CD4-positive, alpha-beta T cell treated with Interleukin-1 beta for 1 hour (primary cell): ENCODE data around the gene DHX57.

ENCODE experiments used
- DNase-seq, 2 donors: peaks; one replicate each; pipeline ENCODE4 v3.0.0-alpha.2; 2020 to 2022

Gene DHX57

DNA sequence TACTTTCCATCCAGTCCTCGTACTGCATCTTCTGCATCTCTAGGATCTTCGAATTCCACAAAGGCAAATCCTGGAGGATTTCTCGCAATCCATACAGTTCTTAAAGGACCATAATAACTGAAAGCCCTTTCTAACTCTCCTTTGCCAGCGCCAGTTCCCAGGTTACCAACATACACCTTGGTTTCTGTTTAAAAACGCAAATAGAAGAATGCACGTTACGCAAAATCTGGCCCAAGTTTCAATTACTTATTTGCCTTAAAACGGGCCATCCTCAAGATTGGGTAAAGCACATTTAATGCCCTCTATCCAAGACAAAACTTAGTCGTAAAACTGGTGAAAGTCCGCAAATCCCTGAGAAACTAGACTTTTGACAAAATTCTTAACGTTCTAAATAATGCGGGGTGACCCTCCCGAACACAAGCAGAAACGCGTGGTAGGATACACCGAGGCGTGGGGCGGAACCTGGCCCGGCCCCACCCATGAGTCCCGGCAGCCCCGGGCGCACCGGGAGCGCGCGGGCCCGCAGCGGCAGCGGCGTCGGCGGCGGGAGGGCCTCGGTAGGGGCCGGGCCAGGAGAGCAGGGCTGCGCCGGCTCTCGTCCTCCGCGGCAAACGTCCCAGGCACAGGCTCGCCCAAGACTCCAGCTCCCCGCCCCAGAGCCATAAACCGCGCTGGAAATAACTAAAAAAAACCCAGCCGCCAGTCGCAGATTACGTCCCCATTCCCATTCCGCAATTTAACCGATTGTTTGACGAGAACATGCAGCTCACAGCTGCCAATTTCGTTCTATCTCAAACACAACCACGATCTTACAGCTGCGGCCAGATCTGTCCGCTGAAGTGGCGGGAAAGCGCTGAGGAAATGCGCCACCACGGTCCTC is 125.5 kb downstream of the DHX57 start:
- DNase-seq, result peak; percentile 60 to 61

DNA sequence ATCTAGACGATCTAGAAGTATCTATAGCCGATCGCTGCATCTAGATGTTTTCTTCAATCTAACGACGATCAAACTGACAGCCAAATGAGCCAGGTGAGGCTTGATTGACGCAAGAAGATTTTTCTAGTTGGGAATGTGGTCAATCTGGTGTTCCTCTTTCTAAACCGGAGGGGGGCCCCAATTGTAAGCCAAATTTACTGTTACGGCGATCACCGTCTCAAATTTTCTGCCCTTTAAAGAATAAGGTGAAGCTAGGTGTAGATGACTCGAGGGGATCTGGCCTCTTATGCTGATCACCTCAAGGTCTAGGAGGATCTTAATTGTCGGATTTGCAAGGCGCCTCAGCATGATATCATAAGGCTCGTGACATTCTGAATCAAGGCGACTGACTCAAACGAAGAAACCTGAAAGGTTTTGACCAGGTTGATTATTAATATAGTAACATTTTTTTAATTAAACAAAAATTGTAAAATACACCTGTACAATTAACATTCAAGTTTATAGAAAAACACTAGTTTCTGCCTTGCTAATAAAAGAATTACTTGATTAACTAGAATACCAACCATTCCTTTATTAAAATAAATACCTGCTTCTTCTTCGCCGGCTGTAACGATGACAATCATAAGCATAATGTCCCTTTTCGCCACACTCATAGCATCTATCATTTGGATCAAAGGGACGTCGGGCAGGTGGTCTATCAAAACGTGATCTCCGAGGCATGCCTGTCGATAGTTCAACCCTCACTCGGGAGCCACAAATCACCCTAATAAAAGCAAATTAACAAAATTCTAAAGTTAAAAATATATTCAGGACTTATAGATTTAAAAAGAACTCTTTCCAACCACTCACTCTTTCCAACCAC is 126.6 kb downstream of the DHX57 start:
- no peak for DNase-seq

DNA sequence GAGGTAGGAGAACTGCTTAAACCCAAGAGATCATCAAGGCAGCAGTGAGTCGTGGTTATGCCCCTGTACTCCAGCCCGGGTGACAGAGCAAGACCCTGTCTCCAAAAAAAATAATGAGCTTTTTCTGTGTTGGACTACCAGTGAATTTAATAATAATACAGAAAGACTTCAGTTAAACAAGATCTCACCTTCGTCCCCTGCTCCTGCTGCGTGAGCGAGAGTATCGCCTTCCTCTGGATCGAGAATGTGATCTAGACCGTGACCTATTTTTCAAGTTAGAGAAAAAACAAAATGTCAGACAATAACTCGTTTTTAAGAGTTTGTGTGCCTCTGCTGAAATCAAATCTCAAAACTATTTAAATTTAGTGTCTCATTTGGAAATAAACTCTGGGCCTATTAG is 127.3 kb downstream of the DHX57 start:
- no peak for DNase-seq

DNA sequence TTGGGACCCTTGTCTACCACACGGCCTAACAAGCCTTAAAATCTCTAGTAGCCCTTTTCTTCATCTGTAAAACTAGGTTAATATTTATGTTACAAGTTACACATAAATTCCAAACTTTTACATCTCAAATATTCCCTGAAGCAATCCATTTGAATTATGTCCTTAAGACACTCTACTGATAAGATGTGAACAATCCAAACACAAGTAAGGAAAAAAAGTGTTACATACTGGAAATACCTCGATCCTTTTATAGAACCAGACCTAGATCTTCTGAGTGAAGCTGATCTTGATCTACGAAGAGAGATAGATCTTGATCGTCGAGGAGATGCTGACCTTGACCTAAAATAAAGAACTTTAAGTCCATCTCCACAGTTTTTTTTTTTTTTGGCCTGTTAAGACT is 127.9 kb downstream of the DHX57 start:
- DNase-seq, result no peak
